Keratinocyte (primary cell): Measurements from ENCODE around the gene CDK8. TPM values are rescaled to one million over a fixed set of nuclear protein-coding genes. Genes with fewer than 3 reads are reported as not detected.

ENCODE experiments used
- DNase-seq: peaks from one replicate; pipeline ENCODE4 v3.0.0-alpha.2; 2011; ENCODE audit warnings: low read depth, missing footprints, low spot score
- FAIRE-seq: peaks from 2 replicates; lab custom pipeline; 2011; peaks lifted over from hg19 to GRCh38; lab: Jason Lieb, UNC
- H2AFZ ChIP-seq: 2 replicates; pipeline ENCODE4 v1.6.0; 2012; ENCODE audit warnings: low read length, control low read depth, inconsistent platforms; ENCODE audit not compliant: control insufficient read depth
- H3K27ac ChIP-seq: 2 replicates; pipeline ENCODE4 v1.5.1; 2011; ENCODE audit warnings: low read length; ENCODE audit not compliant: control insufficient read depth, insufficient read depth
- H3K27me3 ChIP-seq: 3 replicates; pipeline ENCODE4 v1.6.0; 2011; ENCODE audit warnings: low read length; ENCODE audit not compliant: control insufficient read depth, insufficient read depth; ENCODE audit errors: extremely low read depth
- H3K36me3 ChIP-seq, 2 experiments: 2 replicates in 1 of 2; 3 replicates in 1 of 2; pipeline ENCODE4 v1.5.1; 2011; ENCODE audit warnings: low read length in 2 of 2, mild to moderate bottlenecking in 1 of 2; ENCODE audit not compliant: control insufficient read depth in 2 of 2, insufficient read depth in 2 of 2; ENCODE audit errors: extremely low read depth in 1 of 2
- H3K4me1 ChIP-seq: 3 replicates; pipeline ENCODE4 v1.5.1; 2011; ENCODE audit warnings: low read length; ENCODE audit not compliant: control insufficient read depth, insufficient read depth; ENCODE audit errors: extremely low read depth
- H3K4me2 ChIP-seq: 3 replicates; pipeline ENCODE4 v1.6.0; 2011; ENCODE audit warnings: low read depth, low read length; ENCODE audit not compliant: control insufficient read depth, insufficient read depth; ENCODE audit errors: extremely low read depth
- H3K4me3 ChIP-seq, 3 experiments: fragments of 200-600 bp in 1 of 3; sonication (generic) in 1 of 3; 2 replicates in 2 of 3; 3 replicates in 1 of 3; pipeline ENCODE4 v1.5.1; 2011 to 2016; ENCODE audit warnings: low read length in 3 of 3, mild to moderate bottlenecking in 3 of 3, control low read depth in 2 of 3, inconsistent platforms in 1 of 3, low read depth in 1 of 3, mixed read lengths in 1 of 3, mixed run types in 1 of 3, moderate library complexity in 1 of 3; ENCODE audit not compliant: control insufficient read depth in 2 of 3, insufficient read depth in 2 of 3; ENCODE audit errors: extremely low read depth in 1 of 3
- H3K79me2 ChIP-seq: 2 replicates; pipeline ENCODE4 v1.6.0; 2012; ENCODE audit warnings: low read length; ENCODE audit not compliant: control insufficient read depth, insufficient read depth
- H3K9ac ChIP-seq: 3 replicates; pipeline ENCODE4 v1.6.0; 2011; ENCODE audit warnings: low read length; ENCODE audit not compliant: control insufficient read depth, insufficient read depth; ENCODE audit errors: extremely low read depth
- H3K9me1 ChIP-seq: 3 replicates; pipeline ENCODE4 v1.6.0; 2011; ENCODE audit warnings: low read length; ENCODE audit not compliant: control insufficient read depth, insufficient read depth; ENCODE audit errors: extremely low read depth
- H3K9me3 ChIP-seq: 2 replicates; pipeline ENCODE4 v1.5.1; 2012; ENCODE audit warnings: low read depth, low read length; ENCODE audit not compliant: control insufficient read depth
- H4K20me1 ChIP-seq: 3 replicates; pipeline ENCODE4 v1.6.0; 2011; ENCODE audit warnings: low read length; ENCODE audit not compliant: control insufficient read depth, insufficient read depth; ENCODE audit errors: extremely low read depth
- CTCF ChIP-seq, 3 experiments: IDR thresholded peaks in 1 of 3; conservative IDR thresholded peaks in 1 of 3; optimal IDR thresholded peaks in 1 of 3; 2 replicates in 2 of 3; 3 replicates in 1 of 3; pipeline versions ENCODE3 to v1.5.1; 2011; ENCODE audit warnings: low read length in 3 of 3, mild to moderate bottlenecking in 3 of 3, moderate library complexity in 2 of 3, control low read depth in 1 of 3, inconsistent platforms in 1 of 3; ENCODE audit not compliant: insufficient read depth in 2 of 3; ENCODE audit errors: extremely low read depth in 1 of 3
- EZH2 ChIP-seq: IDR thresholded peaks from one replicate; pipeline ENCODE4 v1.6.1; 2012; ENCODE audit warnings: inconsistent platforms, mild to moderate bottlenecking, low read length, moderate library complexity
- dilution Hi-C: fragments of 300-500 bp; cut with MboI; formaldehyde crosslinking; loops from one replicate; pipeline ENCODE4 v1.7.0; 2020; ENCODE audit warnings: low sequenced_read_pairs; ENCODE audit not compliant: extremely low pct_ligation_motif_present
- polyA plus RNA-seq, 5 experiments: library from polyadenylated mRNA; depleted of rRNA in 3 of 5; stranded (reverse) in 3 of 5; stranded (forward) in 1 of 5; unstranded in 1 of 5; fragments of >200 nt; gene quantifications; 1 replicate in 1 of 5; 2 replicates in 3 of 5; 3 replicates in 1 of 5; pipeline versions ENCODE4 v1.2.1 to v1.2.3, GENCODE V29; 2011 to 2012; ENCODE audit warnings: missing spikeins in 2 of 5, low read depth in 1 of 5, low replicate concordance in 1 of 5
- small RNA-seq, 3 experiments: library from RNA; depleted of rRNA; stranded (forward); fragments of <200 nt; gene quantifications; one replicate each; pipeline ENCODE3, GENCODE V24; 2012; ENCODE audit warnings: low read depth in 3 of 3, low replicate concordance in 1 of 3; ENCODE audit not compliant: insufficient read length in 3 of 3

Gene CDK8
- polyA plus RNA-seq, 1 donor (not counting 4 experiments of a cell fraction or from before 2014, with no cell fraction given) = 27.5 TPM

- Histone ChIP-seq H3K27ac (no peak overlapping the region), H3K9ac (no peak overlapping the region), H3K9me1 (no peaks in the 10 kb centered on the region), H3K27me3 (no peaks in the 10 kb centered on the region), H3K9me3 (no peaks in the 10 kb centered on the region), H2AFZ (no peak overlapping the region), H4K20me1 (no peaks in the 10 kb centered on the region), H3K4me2 (no peak overlapping the region), H3K4me3 (no peak overlapping the region), H3K79me2 (no peaks in the 10 kb centered on the region), H3K36me3 (no peaks in the 10 kb centered on the region), H3K4me1 (peaks cover 3% of the 10 kb centered on the region)
- TF ChIP-seq EZH2 (no peak), CTCF (optimal IDR thresholded peaks at IDR 0.05 in 1 of 3, IDR thresholded peaks at IDR 0.05 in 1 of 3, conservative IDR thresholded peaks at IDR 0.05 in 1 of 3; ENCODE audit: extremely low read depth in 1 of 3, insufficient read depth in 2 of 3, low read length in 3 of 3) (peak in 1 of 3 experiments; percentile 20)
- dilution Hi-C loops = no loop called here
- FAIRE-seq (no peak), DNase-seq (no peak)
These were observed 195.3 kb downstream of the CDK8 start for GRCh38 chr13:26449063-26449848.

Small RNA genes lying within 50 kb of the gene (small RNA-seq; reads per million reads assigned to genes)
- 0 reads per million in 3 experiments for gene RF02271

Other genes starting within 250 kb of the CDK8 start
- gene SHISA2, start 202.1 kb upstream of the CDK8 start, polyA plus RNA-seq = 0.06 to 0.39 TPM (median 0.18 TPM) in 3 replicates
- 39.9 to 48.7 TPM (median 42.4 TPM) in 3 replicates for gene RNF6, start 31.8 kb upstream of the CDK8 start, polyA plus RNA-seq